ENCODE measurements around the gene SUN1. TPM values are rescaled to one million over a fixed set of nuclear protein-coding genes. Genes with fewer than 3 reads are reported as not detected.

SUN1 gene
- total RNA-seq, 2 experiments from 2014 or later, result 104 to 108 TPM

DNA sequence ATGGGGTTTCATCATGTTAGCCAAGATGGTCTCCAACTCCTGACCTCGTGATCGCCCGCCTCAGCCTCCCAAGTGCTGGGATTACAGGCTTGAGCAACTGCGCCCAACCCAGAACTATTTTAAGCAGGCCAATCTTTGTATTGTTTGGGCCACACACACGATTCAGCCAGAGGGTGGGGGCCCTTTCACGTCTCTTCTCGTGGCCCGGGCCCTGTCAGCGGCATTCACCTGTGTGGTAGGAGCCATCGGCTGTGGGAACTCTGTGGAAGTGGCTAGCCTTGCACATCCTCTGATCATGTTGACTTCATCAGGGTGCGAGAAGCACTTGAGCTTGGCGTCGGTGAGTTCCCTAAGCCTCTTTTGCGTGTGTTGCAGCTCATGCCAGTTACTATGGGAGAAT lies 16.9 kb downstream of the SUN1 start:
- no peaks in the 10 kb centered on the region for H3K27me3 Mint-ChIP-seq
- peaks cover 0 to 12% of the 10 kb centered on the region in 2 experiments for H3K9me3 ChIP-seq (ENCODE audit: control insufficient read depth in 1 of 2, insufficient read depth in 1 of 2, low read length in 2 of 2)
- CTCF ChIA-PET, result no interaction called here
- DNase-seq (no peak), ATAC-seq (ENCODE audit: poor library complexity) (no peak)
- TF ChIP-seq, protein P1, sequence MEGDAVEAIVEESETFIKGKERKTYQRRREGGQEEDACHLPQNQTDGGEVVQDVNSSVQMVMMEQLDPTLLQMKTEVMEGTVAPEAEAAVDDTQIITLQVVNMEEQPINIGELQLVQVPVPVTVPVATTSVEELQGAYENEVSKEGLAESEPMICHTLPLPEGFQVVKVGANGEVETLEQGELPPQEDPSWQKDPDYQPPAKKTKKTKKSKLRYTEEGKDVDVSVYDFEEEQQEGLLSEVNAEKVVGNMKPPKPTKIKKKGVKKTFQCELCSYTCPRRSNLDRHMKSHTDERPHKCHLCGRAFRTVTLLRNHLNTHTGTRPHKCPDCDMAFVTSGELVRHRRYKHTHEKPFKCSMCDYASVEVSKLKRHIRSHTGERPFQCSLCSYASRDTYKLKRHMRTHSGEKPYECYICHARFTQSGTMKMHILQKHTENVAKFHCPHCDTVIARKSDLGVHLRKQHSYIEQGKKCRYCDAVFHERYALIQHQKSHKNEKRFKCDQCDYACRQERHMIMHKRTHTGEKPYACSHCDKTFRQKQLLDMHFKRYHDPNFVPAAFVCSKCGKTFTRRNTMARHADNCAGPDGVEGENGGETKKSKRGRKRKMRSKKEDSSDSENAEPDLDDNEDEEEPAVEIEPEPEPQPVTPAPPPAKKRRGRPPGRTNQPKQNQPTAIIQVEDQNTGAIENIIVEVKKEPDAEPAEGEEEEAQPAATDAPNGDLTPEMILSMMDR (IDR thresholded peaks at IDR 0.05), result no peak
- H3K4me3 Mint-ChIP-seq, result no peak overlapping the region
- POLR2A ChIA-PET, result no interaction called here
- intact Hi-C loops (cut with DNase I, micrococcal nuclease), result no loop called here
- H3K4me1 ChIP-seq (ENCODE audit: insufficient read depth, low read length), result no peaks in the 10 kb centered on the region
- no peak overlapping the region for H3K27ac ChIP-seq (ENCODE audit: low read depth in 1 of 2, low read length in 2 of 2)
- H3K27ac Mint-ChIP-seq, result no peak overlapping the region
- H3K36me3 Mint-ChIP-seq (ENCODE audit: low read depth), result peaks cover 84% of the 10 kb centered on the region
- H3K36me3 ChIP-seq (ENCODE audit: insufficient read depth, low read length), result peaks cover 70% of the 10 kb centered on the region
- H3K27me3 ChIP-seq (ENCODE audit: control insufficient read depth in 1 of 2, insufficient read depth in 2 of 2, low read length in 2 of 2), result no peaks in the 10 kb centered on the region
- no peak overlapping the region for H3K4me3 ChIP-seq (ENCODE audit: low read length)
- H3K4me1 Mint-ChIP-seq (ENCODE audit: low read depth), result no peaks in the 10 kb centered on the region
- H3K9me3 Mint-ChIP-seq, result no peaks in the 10 kb centered on the region

DNA sequence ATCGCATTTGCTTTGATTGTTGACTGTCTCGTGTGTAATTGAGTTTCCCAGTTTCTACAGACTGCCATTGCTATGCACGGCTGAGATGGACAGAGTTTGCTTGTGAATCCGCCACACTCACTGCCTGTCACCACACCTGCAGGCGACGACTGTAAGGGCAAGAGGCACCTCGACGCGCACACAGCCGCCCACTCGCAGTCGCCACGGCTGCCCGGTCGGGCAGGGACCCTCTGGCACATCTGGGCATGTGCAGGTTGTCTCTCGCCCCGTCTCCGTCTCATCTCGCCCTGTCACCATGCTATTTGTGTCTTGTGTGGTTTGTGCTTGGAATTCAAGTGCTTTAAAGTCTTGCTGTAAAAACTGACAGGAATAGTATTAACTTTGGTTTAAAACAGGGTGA lies 17.5 kb downstream of the SUN1 start:
- H3K27ac Mint-ChIP-seq, result no peak overlapping the region
- peaks cover 70% of the 10 kb centered on the region for H3K36me3 ChIP-seq (ENCODE audit: insufficient read depth, low read length)
- CTCF ChIA-PET, result no interaction called here
- TF ChIP-seq, protein P1 (IDR thresholded peaks at IDR 0.05), result no peak
- ATAC-seq (ENCODE audit: poor library complexity) (no peak), DNase-seq (no peak)
- H3K9me3 Mint-ChIP-seq, result no peaks in the 10 kb centered on the region
- intact Hi-C loops (cut with DNase I, micrococcal nuclease), result no loop called here
- POLR2A ChIA-PET, result interaction anchor here (0.6 kb wide), 1 partner anchor 20 kb away, joined by 3 read pairs; no protein-coding TSS in a partner anchor
- peaks cover 84% of the 10 kb centered on the region for H3K36me3 Mint-ChIP-seq (ENCODE audit: low read depth)
- no peaks in the 10 kb centered on the region for H3K4me1 Mint-ChIP-seq (ENCODE audit: low read depth)
- no peaks in the 10 kb centered on the region for H3K27me3 ChIP-seq (ENCODE audit: control insufficient read depth in 1 of 2, insufficient read depth in 2 of 2, low read length in 2 of 2)
- peaks cover 0 to 12% of the 10 kb centered on the region in 2 experiments for H3K9me3 ChIP-seq (ENCODE audit: control insufficient read depth in 1 of 2, insufficient read depth in 1 of 2, low read length in 2 of 2)
- H3K4me1 ChIP-seq (ENCODE audit: insufficient read depth, low read length), result no peaks in the 10 kb centered on the region
- H3K27ac ChIP-seq (ENCODE audit: low read depth in 1 of 2, low read length in 2 of 2), result no peak overlapping the region
- H3K4me3 Mint-ChIP-seq, result no peak overlapping the region
- H3K27me3 Mint-ChIP-seq, result no peaks in the 10 kb centered on the region
- H3K4me3 ChIP-seq (ENCODE audit: low read length), result no peak overlapping the region

DNA sequence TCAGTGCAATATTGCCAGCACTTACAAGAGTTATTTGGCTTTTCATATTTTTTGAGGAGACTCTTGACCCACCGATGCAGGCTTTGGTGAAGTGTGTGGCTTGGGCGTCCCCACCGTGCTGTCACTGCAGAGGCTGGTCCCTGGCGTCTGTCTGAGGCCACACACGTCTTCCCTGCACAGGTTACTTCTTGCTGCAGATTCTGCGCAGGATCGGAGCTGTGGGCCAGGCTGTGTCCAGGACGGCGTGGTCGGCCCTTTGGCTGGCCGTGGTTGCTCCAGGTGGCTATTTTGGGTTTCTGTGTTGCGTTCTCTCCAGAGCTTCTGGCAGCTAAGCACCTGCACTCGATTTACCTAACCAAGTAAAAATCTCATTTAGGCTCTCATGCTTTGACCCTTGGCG lies 18.9 kb downstream of the SUN1 start:
- ATAC-seq (ENCODE audit: poor library complexity) (no peak), DNase-seq (no peak)
- H3K9me3 ChIP-seq (ENCODE audit: control insufficient read depth in 1 of 2, insufficient read depth in 1 of 2, low read length in 2 of 2), result peaks cover 0 to 12% of the 10 kb centered on the region in 2 experiments
- H3K27ac ChIP-seq (ENCODE audit: low read depth in 1 of 2, low read length in 2 of 2), result no peak overlapping the region
- Mint-ChIP-seq H3K4me3 (no peak overlapping the region), H3K4me1 (ENCODE audit: low read depth) (no peaks in the 10 kb centered on the region), H3K27ac (no peak overlapping the region), H3K9me3 (no peaks in the 10 kb centered on the region), H3K27me3 (no peaks in the 10 kb centered on the region), H3K36me3 (ENCODE audit: low read depth) (peaks cover 82% of the 10 kb centered on the region)
- intact Hi-C loops (cut with DNase I, micrococcal nuclease), result no loop called here
- CTCF ChIA-PET, result no interaction called here
- H3K4me1 ChIP-seq (ENCODE audit: insufficient read depth, low read length), result no peaks in the 10 kb centered on the region
- peaks cover 75% of the 10 kb centered on the region for H3K36me3 ChIP-seq (ENCODE audit: insufficient read depth, low read length)
- H3K27me3 ChIP-seq (ENCODE audit: control insufficient read depth in 1 of 2, insufficient read depth in 2 of 2, low read length in 2 of 2), result no peaks in the 10 kb centered on the region
- TF ChIP-seq, protein P1 (IDR thresholded peaks at IDR 0.05), result no peak
- H3K4me3 ChIP-seq (ENCODE audit: low read length), result no peak overlapping the region
- POLR2A ChIA-PET, result no interaction called here
